SU-DHL-6 (cell line): Measurements from ENCODE around the gene DNAJB8.

ENCODE experiments used
- H2AFZ ChIP-seq: fragments of 200-600 bp; sonication (generic); 2 replicates; pipeline ENCODE4 v1.6.1; 2014; ENCODE audit warnings: low read depth, mild to moderate bottlenecking, moderate library complexity, mixed read lengths, antibody characterized with exemption, low read length; ENCODE audit not compliant: severe bottlenecking
- H3F3A ChIP-seq: fragments of 200-600 bp; shearing (Covaris generic); 2 replicates; pipeline ENCODE4 v1.6.0; 2016; ENCODE audit warnings: antibody characterized with exemption, mild to moderate bottlenecking; ENCODE audit not compliant: insufficient read depth
- H3K27ac ChIP-seq: fragments of 200-600 bp; sonication (generic); 2 replicates; pipeline ENCODE4 v1.5.1; 2016; ENCODE audit warnings: low read depth, mild to moderate bottlenecking, low read length, moderate library complexity, mixed read lengths
- H3K27me3 ChIP-seq: fragments of 200-600 bp; sonication (generic), shearing (Covaris generic); 2 replicates; pipeline ENCODE4 v1.6.0; 2014; ENCODE audit warnings: mild to moderate bottlenecking, low read length
- H3K36me3 ChIP-seq: fragments of 200-600 bp; sonication (generic); 2 replicates; pipeline ENCODE4 v1.6.1; 2014; ENCODE audit warnings: mild to moderate bottlenecking, low read length, mixed read lengths
- H3K4me2 ChIP-seq: fragments of 300-600, 200-600 bp; shearing (Covaris generic), sonication (generic); 2 replicates; pipeline ENCODE4 v1.6.0; 2014; ENCODE audit warnings: low read length, low read depth, mild to moderate bottlenecking; ENCODE audit not compliant: poor library complexity, severe bottlenecking
- H3K4me3 ChIP-seq: fragments of 200-600 bp; sonication (generic); 2 replicates; pipeline ENCODE4 v1.5.1; 2014; ENCODE audit warnings: antibody characterized with exemption, low read length, mild to moderate bottlenecking, mixed read lengths; ENCODE audit not compliant: insufficient read depth, poor library complexity, severe bottlenecking
- H3K79me2 ChIP-seq: fragments of 200-600 bp; sonication (generic); 2 replicates; pipeline ENCODE4 v1.6.1; 2014; ENCODE audit warnings: mild to moderate bottlenecking, low read length, moderate library complexity; ENCODE audit not compliant: insufficient read depth
- H3K9ac ChIP-seq: fragments of 200-600 bp; sonication (generic); 2 replicates; pipeline ENCODE4 v1.7.0; 2014; ENCODE audit warnings: mild to moderate bottlenecking, low read length
- H3K9me2 ChIP-seq: fragments of 200-600 bp; sonication (generic); replicated peaks from 2 replicates; pipeline ENCODE4 v1.6.1; 2014; ENCODE audit warnings: low read length; ENCODE audit not compliant: insufficient read depth
- H3K9me3 ChIP-seq: fragments of 200-600 bp; sonication (generic); 2 replicates; pipeline ENCODE4 v1.6.1; 2014; ENCODE audit warnings: low read length, mixed read lengths; ENCODE audit not compliant: insufficient read depth
- H4K20me1 ChIP-seq: fragments of 200-600 bp; sonication (generic); 2 replicates; pipeline ENCODE4 v1.6.1; 2014; ENCODE audit warnings: low read depth, mild to moderate bottlenecking, antibody characterized with exemption, low read length, moderate library complexity, mixed read lengths
- CTCF ChIP-seq: fragments of 200-600 bp; sonication (generic); IDR thresholded peaks from one replicate; pipeline ENCODE4 v1.5.1; 2017; ENCODE audit warnings: antibody characterized with exemption, mild to moderate bottlenecking, low read length, moderate library complexity; ENCODE audit not compliant: insufficient read depth, poor library complexity, severe bottlenecking
- EZH2phosphoT487 ChIP-seq: fragments of 200-600 bp; sonication (generic), shearing (Covaris generic); conservative IDR thresholded peaks from 2 replicates; pipeline ENCODE4 v1.6.1; 2018; ENCODE audit warnings: mild to moderate bottlenecking, antibody characterized with exemption, low read length, moderate library complexity, mixed read lengths

The DNAJB8 gene

GRCh38 chr3:128446821-128447220 lies 19.9 kb downstream of the DNAJB8 start:
- Histone ChIP-seq H3K27ac (no peak overlapping the region), H3K79me2 (no peaks in the 10 kb centered on the region), H3K9ac (no peak overlapping the region), H3K9me3 (no peaks in the 10 kb centered on the region), H3K27me3 (no peaks in the 10 kb centered on the region), H3K9me2 (no peaks in the 10 kb centered on the region), H2AFZ (no peak overlapping the region), H4K20me1 (no peaks in the 10 kb centered on the region), H3K4me3 (no peak overlapping the region), H3F3A (no peaks in the 10 kb centered on the region), H3K4me2 (no peak overlapping the region), H3K36me3 (no peaks in the 10 kb centered on the region)
- no peak for TF ChIP-seq EZH2phosphoT487
- TF ChIP-seq CTCF = no peak

GRCh38 chr3:128445357-128445756 lies 21.3 kb downstream of the DNAJB8 start:
- Histone ChIP-seq H3K36me3 (no peaks in the 10 kb centered on the region), H3K27me3 (no peaks in the 10 kb centered on the region), H3K4me3 (no peak overlapping the region), H4K20me1 (no peaks in the 10 kb centered on the region), H2AFZ (no peak overlapping the region), H3K9me3 (no peaks in the 10 kb centered on the region), H3K27ac (no peak overlapping the region), H3K4me2 (no peak overlapping the region), H3K9ac (no peak overlapping the region), H3K9me2 (no peaks in the 10 kb centered on the region), H3K79me2 (no peaks in the 10 kb centered on the region), H3F3A (no peaks in the 10 kb centered on the region)
- TF ChIP-seq EZH2phosphoT487 (no peak), CTCF (no peak)

DNA sequence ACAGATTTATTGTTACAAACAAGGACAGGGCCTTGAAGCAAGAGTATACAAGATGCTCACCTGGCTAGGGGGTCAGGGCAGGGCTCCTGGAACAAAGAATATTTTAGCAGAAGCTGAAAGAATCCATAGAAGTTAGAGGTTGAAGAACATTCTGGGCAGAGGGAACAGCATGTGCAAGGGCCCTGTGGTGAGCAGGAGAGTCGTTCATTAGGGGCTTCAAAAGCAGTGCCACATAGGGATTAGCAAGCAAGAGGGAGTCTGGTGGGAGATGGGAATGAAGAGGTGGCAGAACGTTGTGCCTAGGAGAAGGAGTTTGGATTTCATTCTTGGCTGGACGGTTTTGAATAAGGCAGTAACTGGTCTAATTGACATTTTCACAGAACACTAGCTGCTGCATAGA lies 22.9 kb downstream of the DNAJB8 start:
- Histone ChIP-seq H4K20me1 (no peaks in the 10 kb centered on the region), H3K4me2 (no peak overlapping the region), H3K36me3 (no peaks in the 10 kb centered on the region), H3K9me3 (no peaks in the 10 kb centered on the region), H3K4me3 (no peak overlapping the region), H3K9ac (no peak overlapping the region), H3K27me3 (no peaks in the 10 kb centered on the region), H3K27ac (no peak overlapping the region), H3K79me2 (no peaks in the 10 kb centered on the region), H3F3A (no peaks in the 10 kb centered on the region), H3K9me2 (no peaks in the 10 kb centered on the region), H2AFZ (no peak overlapping the region)
- TF ChIP-seq CTCF (no peak), EZH2phosphoT487 (no peak)
